Eye (tissue), 1 donor: ENCODE measurements around the gene CTDP1.
"Not testable (repeated sequence)": the region's sequence is repeated elsewhere in the genome, so short reads cannot be mapped to it uniquely, and the experiment has no call there.

ENCODE experiments used
- DNase-seq: peaks from one replicate; pipeline ENCODE4 v3.0.0-alpha.2; 2015

The CTDP1 gene

GRCh38 chr18:79683626-79684282 is 4.2 kb downstream of the CTDP1 start:
- DNase-seq: no peak

- DNase-seq: no peak
Observed at GRCh38 chr18:79684283-79684631, 4.7 kb downstream of the CTDP1 start.

- DNase-seq: no peak
Observed at GRCh38 chr18:79684787-79685186, 5.2 kb downstream of the CTDP1 start.

- DNase-seq: no peak
Observed at GRCh38 chr18:79685281-79685680, 5.7 kb downstream of the CTDP1 start.

- DNase-seq: no peak
Observed at GRCh38 chr18:79685971-79686370, 6.4 kb downstream of the CTDP1 start.

- DNase-seq: no peak
Observed at GRCh38 chr18:79687806-79688205, 8.2 kb downstream of the CTDP1 start.

- DNase-seq: no peak
Observed at GRCh38 chr18:79690071-79690470, 10.5 kb downstream of the CTDP1 start.

- no peak for DNase-seq
Observed at GRCh38 chr18:79690586-79691482, 11.2 kb downstream of the CTDP1 start.

GRCh38 chr18:79692056-79692455 is 12.5 kb downstream of the CTDP1 start:
- DNase-seq: no peak

GRCh38 chr18:79692886-79693285 is 13.3 kb downstream of the CTDP1 start:
- no peak for DNase-seq

GRCh38 chr18:79693561-79694205 is 14.1 kb downstream of the CTDP1 start:
- no peak for DNase-seq

GRCh38 chr18:79694206-79694894 is 14.7 kb downstream of the CTDP1 start:
- not testable (repeated sequence) for DNase-seq

GRCh38 chr18:79694895-79695213 is 15.3 kb downstream of the CTDP1 start:
- DNase-seq: no peak

- DNase-seq: no peak
Observed at GRCh38 chr18:79695269-79695668, 15.7 kb downstream of the CTDP1 start.

- DNase-seq: no peak
Observed at GRCh38 chr18:79695856-79696850, 16.6 kb downstream of the CTDP1 start.

GRCh38 chr18:79697178-79697577 is 17.6 kb downstream of the CTDP1 start:
- DNase-seq: no peak

GRCh38 chr18:79697976-79698375 is 18.4 kb downstream of the CTDP1 start:
- DNase-seq: no peak

- no peak for DNase-seq
Observed at GRCh38 chr18:79698668-79699335, 19.2 kb downstream of the CTDP1 start.

GRCh38 chr18:79699653-79700052 is 20.1 kb downstream of the CTDP1 start:
- DNase-seq: no peak

GRCh38 chr18:79702906-79703305 is 23.3 kb downstream of the CTDP1 start:
- DNase-seq: no peak

- DNase-seq: no peak
Observed at GRCh38 chr18:79704631-79705030, 25.0 kb downstream of the CTDP1 start.

- no peak for DNase-seq
Observed at GRCh38 chr18:79705272-79705671, 25.7 kb downstream of the CTDP1 start.
